ENCODE measurements around the gene RUFY1.

- TF ChIP-seq CTCF (IDR thresholded peaks at IDR 0.05; ENCODE audit: poor library complexity) (no peak), EZH2 (IDR thresholded peaks at IDR 0.05; ENCODE audit: borderline replicate concordance) (no peak)
Observed at GRCh38 chr5:179608131-179608581, 57.8 kb downstream of the RUFY1 start.

Measured in hepatocyte (in vitro differentiated cells).